ENCODE results near the gene KDSR.
"Not testable (repeated sequence)": the region's sequence is repeated elsewhere in the genome, so short reads cannot be mapped to it uniquely, and the experiment has no call there.

The KDSR gene

GRCh38 chr18:63366213-63367052 lies 573 bp downstream of the KDSR start:
- peak; percentile 54 to 58 for DNase-seq (ENCODE audit: low read depth in 2 of 2)

GRCh38 chr18:63365876-63366212 lies 1.2 kb downstream of the KDSR start:
- no peak for DNase-seq (ENCODE audit: low read depth in 2 of 2)

GRCh38 chr18:63363951-63364350 lies 3.1 kb downstream of the KDSR start:
- DNase-seq (ENCODE audit: low read depth in 2 of 2), result no peak

- not testable (repeated sequence) for DNase-seq (ENCODE audit: low read depth in 2 of 2)
Observed at GRCh38 chr18:63363420-63363819, 3.6 kb downstream of the KDSR start.

- no peak for DNase-seq (ENCODE audit: low read depth in 2 of 2)
Observed at GRCh38 chr18:63356272-63356896, 10.6 kb downstream of the KDSR start.

- no peak for DNase-seq (ENCODE audit: low read depth in 2 of 2)
Observed at GRCh38 chr18:63350230-63350629, 16.8 kb downstream of the KDSR start.

- DNase-seq (ENCODE audit: low read depth in 2 of 2), result no peak
Observed at GRCh38 chr18:63348508-63349136, 18.4 kb downstream of the KDSR start.

GRCh38 chr18:63346480-63347183 lies 20.4 kb downstream of the KDSR start:
- DNase-seq (ENCODE audit: low read depth in 2 of 2), result no peak

GRCh38 chr18:63346031-63346430 lies 21.0 kb downstream of the KDSR start:
- DNase-seq (ENCODE audit: low read depth in 2 of 2), result no peak

- DNase-seq (ENCODE audit: low read depth in 2 of 2), result no peak
Observed at GRCh38 chr18:63344918-63345317, 22.1 kb downstream of the KDSR start.

- no peak for DNase-seq (ENCODE audit: low read depth in 2 of 2)
Observed at GRCh38 chr18:63344263-63344662, 22.7 kb downstream of the KDSR start.

GRCh38 chr18:63342206-63342605 lies 24.8 kb downstream of the KDSR start:
- no peak for DNase-seq (ENCODE audit: low read depth in 2 of 2)

GRCh38 chr18:63339920-63340484 lies 27.0 kb downstream of the KDSR start:
- no peak for DNase-seq (ENCODE audit: low read depth in 2 of 2)

- DNase-seq (ENCODE audit: low read depth in 2 of 2), result no peak
Observed at GRCh38 chr18:63336366-63337099, 30.5 kb downstream of the KDSR start.

- no peak for DNase-seq (ENCODE audit: low read depth in 2 of 2)
Observed at GRCh38 chr18:63331105-63331504, 35.9 kb downstream of the KDSR start.

GRCh38 chr18:63329431-63330145 lies 37.4 kb downstream of the KDSR start:
- no peak for DNase-seq (ENCODE audit: low read depth in 2 of 2)

GRCh38 chr18:63326011-63326410 lies 41.0 kb downstream of the KDSR start:
- DNase-seq (ENCODE audit: low read depth in 2 of 2), result no peak

- DNase-seq (ENCODE audit: low read depth in 2 of 2), result no peak
Observed at GRCh38 chr18:63325086-63325686, 41.8 kb downstream of the KDSR start.

- DNase-seq (ENCODE audit: low read depth in 2 of 2), result no peak
Observed at GRCh38 chr18:63322908-63323634, 43.9 kb downstream of the KDSR start.

GRCh38 chr18:63322206-63322605 lies 44.8 kb downstream of the KDSR start:
- no peak for DNase-seq (ENCODE audit: low read depth in 2 of 2)

Data from stimulated activated CD4-positive, alpha-beta T cell treated with anti-CD3 and anti-CD28 coated beads, Interleukin-15, amount 100 ng/mL, for 48 hours (primary cell).